Osteoblast (primary cell): Measurements from ENCODE around the gene BZW2. TPM values are rescaled to one million over a fixed set of nuclear protein-coding genes. Genes with fewer than 3 reads are reported as not detected.

ENCODE experiments used
- DNase-seq: peaks from one replicate; pipeline ENCODE4 v3.0.0; 2011; ENCODE audit warnings: low spot score, mixed read lengths; ENCODE audit not compliant: insufficient read length; ENCODE audit errors: missing footprints
- H2AFZ ChIP-seq: 2 replicates; pipeline ENCODE4 v1.6.0; 2011; ENCODE audit warnings: mild to moderate bottlenecking, low read length
- H3K27ac ChIP-seq: 2 replicates; pipeline ENCODE4 v1.5.1; 2011; ENCODE audit warnings: mild to moderate bottlenecking, low read depth, low read length, moderate library complexity
- H3K27me3 ChIP-seq: 2 replicates; pipeline ENCODE4 v1.6.0; 2012; ENCODE audit warnings: mild to moderate bottlenecking, control low read depth, inconsistent platforms, low read length, moderate library complexity; ENCODE audit not compliant: insufficient read depth
- H3K36me3 ChIP-seq: 2 replicates; pipeline ENCODE4 v1.5.1; 2011; ENCODE audit warnings: mild to moderate bottlenecking, low read length, control low read depth, moderate library complexity; ENCODE audit not compliant: insufficient read depth
- H3K4me1 ChIP-seq: 2 replicates; pipeline ENCODE4 v1.5.1; 2011; ENCODE audit warnings: mild to moderate bottlenecking, low read length, control low read depth, moderate library complexity; ENCODE audit not compliant: insufficient read depth
- H3K4me2 ChIP-seq: 2 replicates; pipeline ENCODE4 v1.6.0; 2011; ENCODE audit warnings: mild to moderate bottlenecking, low read length; ENCODE audit not compliant: insufficient read depth
- H3K4me3 ChIP-seq: fragments of 200-600 bp; sonication (generic); 3 replicates; pipeline ENCODE4 v1.5.1; 2012; ENCODE audit warnings: mild to moderate bottlenecking, low read length, inconsistent platforms; ENCODE audit not compliant: insufficient read depth
- H3K79me2 ChIP-seq: 2 replicates; pipeline ENCODE4 v1.6.0; 2012; ENCODE audit warnings: mild to moderate bottlenecking, low read length, control low read depth, inconsistent platforms; ENCODE audit not compliant: insufficient read depth
- H3K9me3 ChIP-seq: 2 replicates; pipeline ENCODE4 v1.5.1; 2011; ENCODE audit warnings: low read depth, low read length, control low read depth
- H4K20me1 ChIP-seq: 2 replicates; pipeline ENCODE4 v1.6.0; 2012; ENCODE audit warnings: mild to moderate bottlenecking, low read length, control low read depth; ENCODE audit not compliant: insufficient read depth
- CTCF ChIP-seq: IDR thresholded peaks from 2 replicates; pipeline ENCODE4 v1.5.1; 2011; ENCODE audit warnings: mild to moderate bottlenecking, low read depth, low read length, moderate library complexity; ENCODE audit errors: extremely low read depth
- total RNA-seq: library from RNA; depleted of rRNA; stranded (reverse); fragments of >200 nt; gene quantifications from 2 replicates; pipeline ENCODE4 v1.2.3, GENCODE V29; 2012

The BZW2 gene
- total RNA-seq, 1 donor: 52.8 TPM

- no peaks in the 10 kb centered on the region for H3K27me3 ChIP-seq
- no peaks in the 10 kb centered on the region for H3K4me1 ChIP-seq
- no peak overlapping the region for H3K27ac ChIP-seq
- DNase-seq: no peak
- no peaks in the 10 kb centered on the region for H4K20me1 ChIP-seq
- no peak overlapping the region for H2AFZ ChIP-seq
- H3K4me3 ChIP-seq: no peak overlapping the region
- no peaks in the 10 kb centered on the region for H3K9me3 ChIP-seq
- no peaks in the 10 kb centered on the region for H3K79me2 ChIP-seq
- H3K36me3 ChIP-seq: peaks cover 23% of the 10 kb centered on the region
- no peak overlapping the region for H3K4me2 ChIP-seq
- TF ChIP-seq CTCF: no peak
Measured at GRCh38 chr7:16615228-16615627, 30.8 kb upstream of the BZW2 start.

- DNase-seq: no peak
- Histone ChIP-seq H2AFZ (no peak overlapping the region), H3K27me3 (no peaks in the 10 kb centered on the region), H3K9me3 (no peaks in the 10 kb centered on the region), H3K4me1 (no peaks in the 10 kb centered on the region), H3K4me3 (no peak overlapping the region), H3K79me2 (no peaks in the 10 kb centered on the region), H3K27ac (no peak overlapping the region), H3K36me3 (peaks cover 23% of the 10 kb centered on the region), H3K4me2 (no peak overlapping the region), H4K20me1 (no peaks in the 10 kb centered on the region)
- no peak for TF ChIP-seq CTCF
Measured at GRCh38 chr7:16616122-16616521, 29.9 kb upstream of the BZW2 start.

GRCh38 chr7:16616542-16616941, 29.4 kb upstream of the BZW2 start:
- Histone ChIP-seq H3K36me3 (peaks cover 27% of the 10 kb centered on the region), H3K4me2 (no peak overlapping the region), H3K4me3 (no peak overlapping the region), H3K9me3 (no peaks in the 10 kb centered on the region), H4K20me1 (no peaks in the 10 kb centered on the region), H3K27ac (no peak overlapping the region), H3K27me3 (no peaks in the 10 kb centered on the region), H3K4me1 (no peaks in the 10 kb centered on the region), H3K79me2 (no peaks in the 10 kb centered on the region), H2AFZ (no peak overlapping the region)
- DNase-seq: no peak
- TF ChIP-seq CTCF: no peak

- no peaks in the 10 kb centered on the region for H3K9me3 ChIP-seq
- no peak overlapping the region for H2AFZ ChIP-seq
- DNase-seq: no peak
- peaks cover 41% of the 10 kb centered on the region for H3K36me3 ChIP-seq
- H3K27ac ChIP-seq: no peak overlapping the region
- H4K20me1 ChIP-seq: no peaks in the 10 kb centered on the region
- no peaks in the 10 kb centered on the region for H3K79me2 ChIP-seq
- H3K4me3 ChIP-seq: no peak overlapping the region
- no peaks in the 10 kb centered on the region for H3K4me1 ChIP-seq
- H3K4me2 ChIP-seq: no peak overlapping the region
- H3K27me3 ChIP-seq: no peaks in the 10 kb centered on the region
- TF ChIP-seq CTCF: no peak
Measured at GRCh38 chr7:16619979-16620408, 26.0 kb upstream of the BZW2 start.
